Measurements from ENCODE around the gene NPLOC4. TPM values are rescaled to one million over a fixed set of nuclear protein-coding genes. Genes with fewer than 3 reads are reported as not detected.

Gene NPLOC4
- total and polyA plus RNA-seq, 2 donors (not counting 1 experiment from before 2014, with no cell fraction given) = 70.2 to 101 TPM

DNA sequence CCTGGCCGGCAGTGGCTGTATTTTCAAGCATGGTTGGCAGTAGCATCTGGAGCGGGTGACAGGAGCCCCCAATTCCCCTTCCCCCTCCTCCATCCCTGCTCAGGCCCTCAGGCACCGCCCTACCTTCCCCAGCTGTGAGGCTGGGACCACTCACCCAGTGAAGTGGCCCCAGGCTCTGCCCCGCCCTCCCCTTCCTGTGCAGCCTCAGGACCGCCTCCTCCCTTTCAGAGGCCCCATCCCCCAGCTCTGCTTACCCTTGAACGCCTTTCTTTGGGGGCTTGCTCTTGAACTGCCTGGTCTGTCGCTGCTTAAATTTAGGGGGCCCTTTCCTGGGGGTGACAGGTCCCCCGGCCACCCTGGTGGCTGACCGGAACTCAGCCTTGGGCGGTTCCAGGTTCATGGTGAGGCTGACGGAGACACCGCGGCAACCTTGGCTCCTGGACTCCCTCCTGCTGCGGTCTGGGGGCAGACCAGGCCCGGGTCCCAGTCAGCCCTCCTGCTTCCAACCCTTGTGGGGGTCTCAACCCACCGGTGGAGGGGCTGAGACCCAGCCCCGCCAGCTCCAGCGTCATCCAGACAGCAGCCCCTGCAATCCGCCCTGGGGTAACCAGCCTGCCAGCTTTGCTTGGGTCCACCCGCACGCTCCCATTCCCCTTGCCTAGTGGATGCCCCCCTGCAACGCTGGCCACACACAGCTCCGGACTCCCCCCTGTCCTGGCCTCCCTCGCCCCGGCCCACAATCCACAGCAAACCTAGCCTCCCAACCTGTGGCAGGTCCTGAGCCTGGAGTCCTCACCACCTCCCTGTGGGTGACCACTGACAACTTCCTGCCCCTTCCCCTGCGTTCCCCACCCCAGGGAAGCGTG, 16.2 kb upstream of the NPLOC4 start:
- Histone ChIP-seq H3K4me1 (ENCODE audit: control insufficient read depth in 2 of 2, insufficient read depth in 2 of 2, low read length in 2 of 2) (peaks cover 12 to 18% of the 10 kb centered on the region in 2 donors), H4K20me1 (ENCODE audit: control insufficient read depth, insufficient read depth, low read length, poor library complexity, severe bottlenecking) (no peaks in the 10 kb centered on the region), H2AFZ (ENCODE audit: insufficient read depth, low read depth, low read length, poor library complexity, severe bottlenecking) (peak overlapping the region; percentile 87), H3K79me2 (ENCODE audit: control insufficient read depth, insufficient read depth, low read length) (no peaks in the 10 kb centered on the region), H3K4me2 (replicated peaks; ENCODE audit: low read depth, low read length, poor library complexity, severe bottlenecking) (peak overlapping the region; percentile 92), H3K9me3 (ENCODE audit: control extremely low read depth in 1 of 3, control insufficient read depth in 2 of 3, insufficient read depth in 1 of 3, low read length in 2 of 3) (peaks cover 0 to 21% (median 3%) of the 10 kb centered on the region in 3 donors), H3K27ac (ENCODE audit: low read length in 2 of 2) (no peak overlapping the region), H3K27me3 (replicated peaks in 1 of 4; ENCODE audit: control extremely low read depth in 1 of 4, control insufficient read depth in 3 of 4, insufficient read depth in 4 of 4, low read length in 3 of 4) (peaks cover 0 to 31% (median 4%) of the 10 kb centered on the region in 4 experiments), H3K36me3 (replicated peaks in 1 of 2; ENCODE audit: control extremely low read depth in 1 of 2, control insufficient read depth in 1 of 2, extremely low read depth in 1 of 2, insufficient read depth in 2 of 2, low read length in 1 of 2) (no peaks in the 10 kb centered on the region), H3K9ac (ENCODE audit: low read length) (peak overlapping the region; percentile 70), H3K4me3 (ENCODE audit: control extremely low read depth in 1 of 5, extremely low read depth in 1 of 5, insufficient read depth in 1 of 5, low read depth in 2 of 5, low read length in 4 of 5) (peak overlapping the region; percentile 9 to 66 (median 51))
- Mint-ChIP-seq H3K4me1 (peaks cover 15% of the 10 kb centered on the region), H3K27ac (no peak overlapping the region), H3K4me3 (peak overlapping the region; percentile 86), H3K27me3 (peaks cover 14% of the 10 kb centered on the region), H3K9me3 (ENCODE audit: insufficient read depth) (no peaks in the 10 kb centered on the region)
- ATAC-seq (ENCODE audit: low read depth) = peak; percentile 75
- TF ChIP-seq, protein P1, sequence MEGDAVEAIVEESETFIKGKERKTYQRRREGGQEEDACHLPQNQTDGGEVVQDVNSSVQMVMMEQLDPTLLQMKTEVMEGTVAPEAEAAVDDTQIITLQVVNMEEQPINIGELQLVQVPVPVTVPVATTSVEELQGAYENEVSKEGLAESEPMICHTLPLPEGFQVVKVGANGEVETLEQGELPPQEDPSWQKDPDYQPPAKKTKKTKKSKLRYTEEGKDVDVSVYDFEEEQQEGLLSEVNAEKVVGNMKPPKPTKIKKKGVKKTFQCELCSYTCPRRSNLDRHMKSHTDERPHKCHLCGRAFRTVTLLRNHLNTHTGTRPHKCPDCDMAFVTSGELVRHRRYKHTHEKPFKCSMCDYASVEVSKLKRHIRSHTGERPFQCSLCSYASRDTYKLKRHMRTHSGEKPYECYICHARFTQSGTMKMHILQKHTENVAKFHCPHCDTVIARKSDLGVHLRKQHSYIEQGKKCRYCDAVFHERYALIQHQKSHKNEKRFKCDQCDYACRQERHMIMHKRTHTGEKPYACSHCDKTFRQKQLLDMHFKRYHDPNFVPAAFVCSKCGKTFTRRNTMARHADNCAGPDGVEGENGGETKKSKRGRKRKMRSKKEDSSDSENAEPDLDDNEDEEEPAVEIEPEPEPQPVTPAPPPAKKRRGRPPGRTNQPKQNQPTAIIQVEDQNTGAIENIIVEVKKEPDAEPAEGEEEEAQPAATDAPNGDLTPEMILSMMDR (IDR thresholded peaks at IDR 0.05) = no peak
- no peak for TF ChIP-seq EZH2 (IDR thresholded peaks at IDR 0.05; ENCODE audit: borderline replicate concordance, insufficient read depth, low read depth, low read length, poor library complexity, severe bottlenecking)
- intact Hi-C loops (cut with micrococcal nuclease) = no loop called here
- ChIA-PET POLR2A (interaction anchor here (0.7 kb wide), 1 partner anchor 134 kb away, joined by 3 read pairs; no protein-coding TSS in a partner anchor), CTCF (no interaction called here)
- peak; percentile 47 for DNase-seq
- 7% methylated on average over 24 of the region's 27 CpGs for WGBS (ENCODE audit: insufficient coverage)

DNA sequence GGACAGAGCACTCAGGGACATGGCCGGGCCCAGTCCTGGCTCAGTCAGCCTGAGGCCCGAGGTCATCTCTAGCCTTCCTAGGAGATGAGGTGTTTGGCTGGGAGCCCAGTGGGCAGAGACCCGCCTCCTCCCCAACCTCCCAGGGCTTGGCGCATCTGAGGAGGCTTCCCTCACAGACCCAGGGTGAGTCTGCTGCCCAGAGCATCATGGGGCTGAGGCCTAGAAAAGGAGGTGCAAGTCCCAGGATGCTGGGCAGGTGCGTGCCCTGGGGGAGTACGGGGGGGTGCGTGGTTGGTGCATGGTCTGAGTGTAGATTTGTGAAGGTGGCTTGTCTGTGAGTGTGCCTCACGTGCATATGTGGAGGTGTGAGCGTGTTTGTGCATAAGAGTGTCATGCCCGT, 14.8 kb upstream of the NPLOC4 start:
- no peak overlapping the region for H3K4me2 ChIP-seq (replicated peaks; ENCODE audit: low read depth, low read length, poor library complexity, severe bottlenecking)
- Mint-ChIP-seq H3K27me3 (peaks cover 18% of the 10 kb centered on the region), H3K27ac (no peak overlapping the region), H3K9me3 (ENCODE audit: insufficient read depth) (no peaks in the 10 kb centered on the region), H3K4me3 (peak overlapping the region; percentile 49), H3K4me1 (peaks cover 15% of the 10 kb centered on the region)
- no peaks in the 10 kb centered on the region for H4K20me1 ChIP-seq (ENCODE audit: control insufficient read depth, insufficient read depth, low read length, poor library complexity, severe bottlenecking)
- ATAC-seq (ENCODE audit: low read depth) (no peak), DNase-seq (no peak)
- ChIA-PET CTCF (no interaction called here), POLR2A (no interaction called here)
- 86% methylated on average over 8 of the region's 10 CpGs for WGBS (ENCODE audit: insufficient coverage)
- intact Hi-C loops (cut with micrococcal nuclease) = no loop called here
- no peaks in the 10 kb centered on the region for H3K79me2 ChIP-seq (ENCODE audit: control insufficient read depth, insufficient read depth, low read length)
- no peak overlapping the region for H3K27ac ChIP-seq (ENCODE audit: low read length in 2 of 2)
- H3K4me3 ChIP-seq (ENCODE audit: control extremely low read depth in 1 of 5, extremely low read depth in 1 of 5, insufficient read depth in 1 of 5, low read depth in 2 of 5, low read length in 4 of 5) = no peak overlapping the region
- H2AFZ ChIP-seq (ENCODE audit: insufficient read depth, low read depth, low read length, poor library complexity, severe bottlenecking) = no peak overlapping the region
- no peak overlapping the region for H3K9ac ChIP-seq (ENCODE audit: low read length)
- H3K9me3 ChIP-seq (ENCODE audit: control extremely low read depth in 1 of 3, control insufficient read depth in 2 of 3, insufficient read depth in 1 of 3, low read length in 2 of 3) = peaks cover 0 to 21% (median 3%) of the 10 kb centered on the region in 3 donors
- TF ChIP-seq, protein P1 (IDR thresholded peaks at IDR 0.05) = no peak
- TF ChIP-seq EZH2 (IDR thresholded peaks at IDR 0.05; ENCODE audit: borderline replicate concordance, insufficient read depth, low read depth, low read length, poor library complexity, severe bottlenecking) = no peak
- H3K27me3 ChIP-seq (replicated peaks in 1 of 4; ENCODE audit: control extremely low read depth in 1 of 4, control insufficient read depth in 3 of 4, insufficient read depth in 4 of 4, low read length in 3 of 4) = peaks cover 0 to 36% (median 4%) of the 10 kb centered on the region in 4 experiments
- no peaks in the 10 kb centered on the region for H3K36me3 ChIP-seq (replicated peaks in 1 of 2; ENCODE audit: control extremely low read depth in 1 of 2, control insufficient read depth in 1 of 2, extremely low read depth in 1 of 2, insufficient read depth in 2 of 2, low read length in 1 of 2)
- peaks cover 12 to 18% of the 10 kb centered on the region in 2 donors for H3K4me1 ChIP-seq (ENCODE audit: control insufficient read depth in 2 of 2, insufficient read depth in 2 of 2, low read length in 2 of 2)
